Tibial nerve (tissue), 4 donors: ENCODE measurements around the gene PANK4. TPM values are rescaled to one million over a fixed set of nuclear protein-coding genes. Genes with fewer than 3 reads are reported as not detected.

Experiments
- DNase-seq, 2 donors: peaks; one replicate each; pipeline ENCODE4 v3.0.0-alpha.2; 2019; ENCODE audit warnings: low spot score in 2 of 2
- H3K27ac ChIP-seq, 4 donors: fragments of 200-600 bp; sonication (generic) in 3 of 4; one replicate each; pipeline ENCODE4 v1.5.1; 2017 to 2019; ENCODE audit warnings: mild to moderate bottlenecking in 1 of 4
- H3K27me3 ChIP-seq, 2 donors: fragments of 200-600 bp; sonication (generic) in 1 of 2; one replicate each; pipeline versions ENCODE4 v1.5.1 to v1.6.0; 2017 to 2019
- H3K36me3 ChIP-seq, 3 donors: fragments of 200-600 bp; sonication (generic); one replicate each; pipeline ENCODE4 v1.5.1; 2018 to 2019
- H3K4me1 ChIP-seq, 4 donors: fragments of 200-600 bp; sonication (generic) in 3 of 4; one replicate each; pipeline ENCODE4 v1.5.1; 2017 to 2019
- H3K4me3 ChIP-seq, 4 donors: fragments of 200-600 bp; sonication (generic) in 3 of 4; one replicate each; pipeline ENCODE4 v1.5.1; 2017 to 2019; ENCODE audit warnings: mild to moderate bottlenecking in 1 of 4, moderate library complexity in 1 of 4
- H3K9me3 ChIP-seq, 4 donors: fragments of 200-600 bp; sonication (generic) in 3 of 4; one replicate each; pipeline ENCODE4 v1.5.1; 2017 to 2019
- CTCF ChIP-seq, 5 experiments: fragments of 200-600 bp in 3 of 5; fragments of 450-650 bp in 2 of 5; sonication (generic) in 3 of 5; IDR thresholded peaks; one replicate each; pipeline ENCODE4 v1.5.1; 2016 to 2019; ENCODE audit warnings: antibody characterized with exemption in 5 of 5, mild to moderate bottlenecking in 3 of 5, moderate library complexity in 2 of 5
- EP300 ChIP-seq, 2 donors: sonication (generic); formaldehyde crosslinking; IDR thresholded peaks; one replicate each; pipeline ENCODE4 v1.6.1; 2017; ENCODE audit warnings: antibody characterized with exemption in 2 of 2, mild to moderate bottlenecking in 1 of 2
- POLR2A ChIP-seq, 2 donors: fragments of 450-650 bp; IDR thresholded peaks; one replicate each; pipeline ENCODE4 v1.6.1; 2017; ENCODE audit warnings: antibody characterized with exemption in 2 of 2, mild to moderate bottlenecking in 2 of 2, moderate library complexity in 2 of 2
- WGBS, 2 donors: methylation state at CpG; one replicate each; pipeline ENCODE4 v1.1.5; 2018; 5-methylcytosine and 5-hydroxymethylcytosine counted together
- total RNA-seq, 4 donors: library from RNA; depleted of rRNA; stranded (reverse); fragments of >200 nt; gene quantifications; one replicate each; pipeline ENCODE4 v1.1.0, GENCODE V29; 2016

Gene PANK4
- total RNA-seq, 4 donors from 2014 or later: 14.2 to 50.0 (median 38.1) TPM

- H3K4me3 ChIP-seq: no peak overlapping the region
- no peaks in the 10 kb centered on the region for H3K9me3 ChIP-seq
- H3K27me3 ChIP-seq: peaks cover 0 to 19% of the 10 kb centered on the region in 2 donors
- peaks cover 0 to 28% (median 0%) of the 10 kb centered on the region in 3 donors for H3K36me3 ChIP-seq
- H3K27ac ChIP-seq: no peak overlapping the region
- no peak for TF ChIP-seq POLR2A (IDR thresholded peaks at IDR 0.05)
- no peak for TF ChIP-seq CTCF (IDR thresholded peaks at IDR 0.05)
- no peak for TF ChIP-seq EP300 (IDR thresholded peaks at IDR 0.05)
- no peak for DNase-seq
- no peaks in the 10 kb centered on the region for H3K4me1 ChIP-seq
- WGBS, 2 donors: 73 to 80% methylated on average over 34 of the region's 34 CpGs
Measured at GRCh38 chr1:2566101-2567045, 40.0 kb upstream of the PANK4 start.

- Histone ChIP-seq H3K27ac (no peak overlapping the region), H3K36me3 (peaks cover 0 to 42% (median 3%) of the 10 kb centered on the region in 3 donors), H3K4me3 (no peak overlapping the region), H3K27me3 (peaks cover 0 to 10% of the 10 kb centered on the region in 2 donors), H3K4me1 (peaks cover 0 to 4% (median 0%) of the 10 kb centered on the region in 4 donors), H3K9me3 (no peaks in the 10 kb centered on the region)
- TF ChIP-seq POLR2A (IDR thresholded peaks at IDR 0.05): no peak
- no peak for TF ChIP-seq EP300 (IDR thresholded peaks at IDR 0.05)
- TF ChIP-seq CTCF (IDR thresholded peaks at IDR 0.05): no peak
- DNase-seq: no peak
- 62 to 64% methylated on average over 9 to 14 of the region's 14 CpGs for WGBS, 2 donors
Measured at GRCh38 chr1:2564815-2565374, 38.5 kb upstream of the PANK4 start.

GRCh38 chr1:2564006-2564814 lies 37.8 kb upstream of the PANK4 start:
- TF ChIP-seq POLR2A (IDR thresholded peaks at IDR 0.05) (no peak), CTCF (IDR thresholded peaks at IDR 0.05) (no peak), EP300 (IDR thresholded peaks at IDR 0.05) (no peak)
- H3K27me3 ChIP-seq: peaks cover 0 to 10% of the 10 kb centered on the region in 2 donors
- 77 to 83% methylated on average over 16 to 20 of the region's 20 CpGs for whole genome bisulfite sequencing, 2 donors

GRCh38 chr1:2563205-2563604 lies 36.8 kb upstream of the PANK4 start:
- DNase-seq: no peak
- Histone ChIP-seq H3K4me3 (no peak overlapping the region), H3K4me1 (peaks cover 0 to 12% (median 0%) of the 10 kb centered on the region in 4 donors), H3K27me3 (peaks cover 0 to 7% of the 10 kb centered on the region in 2 donors), H3K36me3 (peaks cover 0 to 59% (median 3%) of the 10 kb centered on the region in 3 donors), H3K27ac (no peak overlapping the region), H3K9me3 (no peaks in the 10 kb centered on the region)
- no peak for TF ChIP-seq POLR2A (IDR thresholded peaks at IDR 0.05)
- TF ChIP-seq CTCF (IDR thresholded peaks at IDR 0.05): no peak
- no peak for TF ChIP-seq EP300 (IDR thresholded peaks at IDR 0.05)
- 51 to 69% methylated on average over 9 to 13 of the region's 18 CpGs for WGBS, 2 donors

More at GRCh38 chr1:2564006-2564814, 37.8 kb upstream of the PANK4 start:
- Histone ChIP-seq H3K4me3 (no peak overlapping the region), H3K9me3 (no peaks in the 10 kb centered on the region), H3K27ac (no peak overlapping the region), H3K36me3 (peaks cover 0 to 49% (median 3%) of the 10 kb centered on the region in 3 donors), H3K4me1 (peaks cover 0 to 4% (median 0%) of the 10 kb centered on the region in 4 donors)
- no peak for DNase-seq
